ENCODE measurements around the gene SPEM2.

DNA sequence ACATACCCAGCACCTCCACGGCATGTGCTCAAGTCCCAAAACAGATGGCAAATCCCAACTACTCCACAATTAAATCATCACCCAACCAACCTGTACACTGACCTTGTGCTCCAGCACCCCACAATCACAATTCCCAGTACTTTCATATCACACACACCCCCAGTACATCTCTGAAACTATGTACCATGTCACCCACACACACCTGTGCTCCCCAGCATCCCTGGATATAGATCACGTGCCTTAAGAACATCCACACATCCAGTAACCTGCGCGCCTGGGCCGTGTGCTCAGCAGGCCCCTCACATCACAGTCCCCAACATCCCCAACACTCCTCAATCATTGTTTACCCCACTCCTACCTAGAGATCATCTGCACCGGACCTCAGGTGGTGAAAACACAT lies 15.7 kb upstream of the SPEM2 start:
- TF ChIP-seq POLR2A (IDR thresholded peaks at IDR 0.05; ENCODE audit: low read length) (no peak), GATA1 (IDR thresholded peaks at IDR 0.05; ENCODE audit: low read depth, low read length) (no peak)

All from erythroblast (primary cell).